ENCODE measurements around the gene GPR150.

GPR150 gene

DNA sequence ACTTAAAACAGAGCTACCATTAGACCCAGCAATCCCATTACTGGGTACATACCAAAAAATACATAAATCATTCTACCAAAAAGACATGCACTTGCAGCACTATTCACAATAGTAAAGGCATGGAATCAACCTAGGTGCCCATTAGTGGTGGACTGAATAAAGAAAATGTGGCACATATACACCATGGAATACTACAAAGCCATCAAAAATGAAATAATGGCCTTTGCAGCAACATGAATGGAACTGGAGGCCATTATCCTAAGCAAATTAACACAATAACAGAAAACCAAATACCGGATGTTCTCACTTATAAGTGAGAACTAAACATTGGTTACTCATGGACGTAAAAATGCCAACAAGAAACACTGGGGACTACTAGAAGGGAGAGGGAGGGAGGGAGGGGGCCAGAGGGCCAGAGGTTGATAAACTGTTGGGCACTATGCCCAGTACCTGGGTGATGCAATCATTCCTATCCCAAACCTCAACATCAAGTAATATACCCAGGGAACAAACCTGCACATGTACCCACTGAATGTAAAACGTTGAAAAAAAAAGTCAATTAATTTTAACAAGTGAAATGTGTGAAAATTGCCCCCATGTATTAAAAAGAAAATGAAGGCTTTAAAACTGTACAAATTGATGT lies 24.5 kb upstream of the GPR150 start:
- no peak overlapping the region for H3K27ac ChIP-seq
- TF ChIP-seq, protein P1, sequence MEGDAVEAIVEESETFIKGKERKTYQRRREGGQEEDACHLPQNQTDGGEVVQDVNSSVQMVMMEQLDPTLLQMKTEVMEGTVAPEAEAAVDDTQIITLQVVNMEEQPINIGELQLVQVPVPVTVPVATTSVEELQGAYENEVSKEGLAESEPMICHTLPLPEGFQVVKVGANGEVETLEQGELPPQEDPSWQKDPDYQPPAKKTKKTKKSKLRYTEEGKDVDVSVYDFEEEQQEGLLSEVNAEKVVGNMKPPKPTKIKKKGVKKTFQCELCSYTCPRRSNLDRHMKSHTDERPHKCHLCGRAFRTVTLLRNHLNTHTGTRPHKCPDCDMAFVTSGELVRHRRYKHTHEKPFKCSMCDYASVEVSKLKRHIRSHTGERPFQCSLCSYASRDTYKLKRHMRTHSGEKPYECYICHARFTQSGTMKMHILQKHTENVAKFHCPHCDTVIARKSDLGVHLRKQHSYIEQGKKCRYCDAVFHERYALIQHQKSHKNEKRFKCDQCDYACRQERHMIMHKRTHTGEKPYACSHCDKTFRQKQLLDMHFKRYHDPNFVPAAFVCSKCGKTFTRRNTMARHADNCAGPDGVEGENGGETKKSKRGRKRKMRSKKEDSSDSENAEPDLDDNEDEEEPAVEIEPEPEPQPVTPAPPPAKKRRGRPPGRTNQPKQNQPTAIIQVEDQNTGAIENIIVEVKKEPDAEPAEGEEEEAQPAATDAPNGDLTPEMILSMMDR (conservative IDR thresholded peaks at IDR 0.05), result no peak

DNA sequence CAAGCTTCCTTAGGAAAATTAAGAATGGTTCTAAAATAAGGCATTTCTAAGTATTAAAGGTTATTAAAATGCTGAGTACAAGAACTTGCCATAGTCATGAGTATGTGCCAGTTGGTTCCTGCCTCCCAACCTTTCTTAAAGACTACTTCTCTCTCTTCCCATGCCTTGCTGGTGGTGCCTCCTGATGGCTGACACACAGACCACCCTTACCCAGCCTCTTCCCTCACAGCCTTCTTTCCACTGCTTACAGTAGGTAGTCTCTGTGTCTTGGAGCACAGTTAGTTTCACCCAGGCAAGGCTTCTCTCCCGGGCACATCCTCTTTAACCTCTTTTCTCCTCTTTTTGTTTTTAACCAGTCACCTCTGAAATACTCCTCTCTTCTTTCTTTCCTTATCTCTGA lies 20.6 kb upstream of the GPR150 start:
- TF ChIP-seq, protein P1 (conservative IDR thresholded peaks at IDR 0.05), result no peak
- H3K27ac ChIP-seq, result no peak overlapping the region

DNA sequence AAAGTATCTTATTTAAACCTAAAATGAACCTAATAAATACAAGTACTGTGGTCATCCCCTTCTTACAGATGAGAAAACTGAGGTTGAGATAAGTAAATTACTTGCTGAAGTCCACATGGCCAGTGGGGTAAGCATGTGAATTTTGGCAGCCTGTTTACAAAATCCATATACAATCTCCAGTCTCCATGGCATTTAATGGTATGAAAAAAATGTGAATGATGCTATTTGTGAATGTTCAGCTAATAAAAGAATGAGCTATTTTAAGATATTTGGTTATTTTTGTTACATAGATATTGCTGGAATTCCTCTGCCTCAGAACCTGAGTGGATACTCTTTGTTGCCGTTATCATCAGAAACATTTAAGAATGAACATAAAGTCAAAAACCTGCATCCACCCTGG lies 19.3 kb upstream of the GPR150 start:
- no peak overlapping the region for H3K27ac ChIP-seq
- TF ChIP-seq, protein P1 (conservative IDR thresholded peaks at IDR 0.05), result no peak

DNA sequence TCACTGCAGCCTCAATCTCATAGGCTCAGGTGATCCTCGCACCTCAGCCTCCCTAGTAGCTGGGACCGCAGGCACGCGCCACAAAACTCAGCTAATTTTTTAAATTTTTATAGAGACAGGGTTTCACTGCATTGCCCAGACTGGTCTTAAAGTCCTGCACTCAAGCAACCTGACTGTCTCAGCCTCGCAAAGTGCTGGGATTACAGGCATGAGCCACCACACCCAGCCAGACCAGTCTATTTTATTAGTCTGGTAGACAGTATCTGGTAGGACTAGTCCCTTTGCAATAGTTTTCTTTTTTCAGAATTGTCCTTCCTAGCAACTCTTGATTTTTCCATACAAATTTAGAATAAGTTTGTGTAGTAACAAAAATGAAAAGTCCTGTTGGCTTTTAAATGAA lies 14.1 kb upstream of the GPR150 start:
- no peak overlapping the region for H3K27ac ChIP-seq
- TF ChIP-seq, protein P1 (conservative IDR thresholded peaks at IDR 0.05), result no peak

DNA sequence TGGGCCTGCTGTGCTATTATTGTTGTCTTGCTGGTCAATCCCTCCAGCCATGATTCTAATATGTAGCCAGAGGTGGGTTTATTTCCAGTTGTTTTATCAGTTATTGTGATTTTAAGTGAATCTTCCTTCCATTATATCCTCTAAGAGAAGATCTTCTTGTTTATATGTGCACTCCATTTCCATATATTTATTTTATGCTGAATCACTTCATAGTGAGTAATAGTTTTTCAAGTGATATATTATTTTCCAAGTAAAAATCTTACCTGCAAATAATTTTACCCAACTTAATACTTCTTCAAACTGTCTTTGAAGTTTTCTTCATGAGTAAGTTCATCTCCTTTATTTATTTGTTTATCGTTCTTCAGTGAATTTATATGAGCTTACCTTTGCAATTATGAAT lies 13.5 kb upstream of the GPR150 start:
- TF ChIP-seq, protein P1 (conservative IDR thresholded peaks at IDR 0.05), result no peak
- no peak overlapping the region for H3K27ac ChIP-seq

DNA sequence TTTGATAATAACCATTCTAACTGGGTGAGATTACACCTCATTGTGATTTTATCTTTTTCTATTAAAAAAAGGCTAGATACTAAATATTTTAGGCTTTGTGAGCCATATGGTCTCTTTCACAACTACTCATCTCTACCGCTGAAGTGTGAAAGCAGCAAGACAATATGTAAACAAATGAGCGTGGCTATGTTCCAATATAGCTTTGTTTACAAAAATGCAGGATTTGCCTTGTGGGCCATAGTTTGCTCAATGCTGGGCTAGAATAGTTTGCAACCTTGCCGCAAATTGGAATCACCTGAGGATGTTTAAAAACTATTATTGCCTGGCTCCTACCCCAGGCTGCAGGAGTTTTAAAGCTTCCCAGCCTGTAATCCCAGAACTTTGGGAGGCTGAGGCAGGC lies 10.2 kb upstream of the GPR150 start:
- TF ChIP-seq, protein P1 (conservative IDR thresholded peaks at IDR 0.05), result no peak
- H3K27ac ChIP-seq, result no peak overlapping the region

DNA sequence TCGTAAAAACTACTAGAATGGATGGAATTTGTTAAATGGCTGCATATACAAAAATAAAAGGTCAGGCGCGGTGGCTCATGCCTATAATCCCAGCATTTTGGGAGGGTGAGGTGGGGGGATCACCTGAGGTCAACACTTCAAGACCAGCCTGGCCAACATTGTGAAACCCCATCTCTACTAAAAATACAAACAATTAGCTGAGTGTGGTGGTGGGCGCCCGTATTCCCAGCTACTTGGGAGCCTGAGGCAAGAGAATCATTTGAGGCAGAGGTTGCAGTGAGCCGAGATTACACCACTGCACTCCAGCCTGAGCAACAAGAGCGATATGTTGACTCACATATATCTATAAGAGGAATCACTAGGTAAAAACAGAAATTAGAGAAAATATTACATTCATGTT lies 9.3 kb upstream of the GPR150 start:
- H3K27ac ChIP-seq, result no peak overlapping the region
- TF ChIP-seq, protein P1 (conservative IDR thresholded peaks at IDR 0.05), result no peak
